H1 (cell line): Measurements from ENCODE around the gene NAA38.

Experiments
- BRCA1 ChIP-seq: IDR thresholded peaks from 2 replicates; pipeline ENCODE4 v1.6.1; 2012; ENCODE audit warnings: low read depth, low read length, improper control_type of control experiment
- CEBPB ChIP-seq: IDR thresholded peaks from 2 replicates; pipeline ENCODE4 v1.6.1; 2012; ENCODE audit warnings: low read depth, low read length
- CTCF ChIP-seq, 3 experiments: IDR thresholded peaks; 1 replicate in 2 of 3; 2 replicates in 1 of 3; pipeline versions ENCODE4 v1.5.1 to v1.6.1; 2011; ENCODE audit warnings: low read length in 3 of 3, mild to moderate bottlenecking in 3 of 3, inconsistent platforms in 2 of 3, low read depth in 1 of 3, moderate library complexity in 1 of 3; ENCODE audit not compliant: insufficient read depth in 1 of 3; ENCODE audit errors: control extremely low read depth in 1 of 3
- JUND ChIP-seq: IDR thresholded peaks from 2 replicates; pipeline ENCODE4 v1.6.1; 2011; ENCODE audit warnings: mild to moderate bottlenecking, improper control_type of control experiment, low read length
- RAD21 ChIP-seq, 2 experiments: IDR thresholded peaks in 1 of 2; conservative IDR thresholded peaks in 1 of 2; 2 replicates each; pipeline ENCODE4 v1.6.1; 2011; ENCODE audit warnings: low read depth in 2 of 2, low read length in 2 of 2, improper control_type of control experiment in 1 of 2, inconsistent platforms in 1 of 2, mild to moderate bottlenecking in 1 of 2, moderate library complexity in 1 of 2
- SIN3A ChIP-seq, 2 experiments: IDR thresholded peaks in 1 of 2; conservative IDR thresholded peaks in 1 of 2; 2 replicates each; pipeline ENCODE4 v1.6.1; 2011 to 2012; ENCODE audit warnings: low read length in 2 of 2, improper control_type of control experiment in 1 of 2, low read depth in 1 of 2, mild to moderate bottlenecking in 1 of 2
- TAF1 ChIP-seq: IDR thresholded peaks from 2 replicates; pipeline ENCODE4 v1.6.1; 2011; ENCODE audit warnings: mild to moderate bottlenecking, low read depth, low read length

GRCh38 chr17:7873051-7873450, 15.7 kb upstream of the NAA38 start:
- TF ChIP-seq CTCF (IDR thresholded peaks at IDR 0.05; ENCODE audit: control extremely low read depth in 1 of 3, insufficient read depth in 1 of 3, low read depth in 1 of 3, low read length in 3 of 3): no peak
- no peak for TF ChIP-seq SIN3A (conservative IDR thresholded peaks at IDR 0.05 in 1 of 2, IDR thresholded peaks at IDR 0.05 in 1 of 2; ENCODE audit: low read depth in 1 of 2, low read length in 2 of 2)
- no peak for TF ChIP-seq RAD21 (IDR thresholded peaks at IDR 0.05 in 1 of 2, conservative IDR thresholded peaks at IDR 0.05 in 1 of 2; ENCODE audit: low read depth in 2 of 2, low read length in 2 of 2)
- no peak for TF ChIP-seq CEBPB
- TF ChIP-seq BRCA1: no peak
- TF ChIP-seq TAF1: no peak
- no peak for TF ChIP-seq JUND
